GM19240 (cell line): ENCODE results near the gene CACNG3.
"Not testable (repeated sequence)": the region's sequence is repeated elsewhere in the genome, so short reads cannot be mapped to it uniquely, and the experiment has no call there.

ENCODE experiments used
- DNase-seq: peaks from one replicate; pipeline ENCODE4 v3.0.0; 2011; ENCODE audit warnings: low spot score; ENCODE audit not compliant: insufficient read length

The CACNG3 gene

GRCh38 chr16:24255456-24256371, at the start of gene CACNG3:
CACNG3 (plus strand) TSS chr16:24256335; CDS start chr16:24256755, 420 bp downstream.
- DNase-seq, result no peak

GRCh38 chr16:24206926-24207325, 49.2 kb upstream of the CACNG3 start:
- no peak for DNase-seq

DNA sequence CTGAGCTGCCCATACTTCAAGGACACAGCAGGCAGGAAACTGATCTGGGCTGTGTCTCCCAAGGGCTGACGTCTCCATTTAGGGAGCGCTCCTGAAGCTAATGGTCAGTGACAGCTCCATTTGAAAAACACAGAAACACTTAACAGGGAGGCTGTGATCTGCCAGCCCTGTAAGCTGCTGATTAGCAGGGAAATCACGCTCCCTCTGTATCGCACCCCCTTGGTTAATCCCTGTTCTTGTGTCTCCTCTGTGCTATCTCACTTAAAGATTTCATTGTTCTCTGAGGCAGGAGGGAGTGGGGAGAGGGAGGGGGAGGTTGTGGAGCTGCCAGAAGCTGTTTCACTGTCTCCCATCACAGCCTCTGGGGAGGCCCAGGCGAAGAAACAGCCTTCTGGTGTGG, 47.4 kb upstream of the CACNG3 start:
- DNase-seq, result no peak

DNA sequence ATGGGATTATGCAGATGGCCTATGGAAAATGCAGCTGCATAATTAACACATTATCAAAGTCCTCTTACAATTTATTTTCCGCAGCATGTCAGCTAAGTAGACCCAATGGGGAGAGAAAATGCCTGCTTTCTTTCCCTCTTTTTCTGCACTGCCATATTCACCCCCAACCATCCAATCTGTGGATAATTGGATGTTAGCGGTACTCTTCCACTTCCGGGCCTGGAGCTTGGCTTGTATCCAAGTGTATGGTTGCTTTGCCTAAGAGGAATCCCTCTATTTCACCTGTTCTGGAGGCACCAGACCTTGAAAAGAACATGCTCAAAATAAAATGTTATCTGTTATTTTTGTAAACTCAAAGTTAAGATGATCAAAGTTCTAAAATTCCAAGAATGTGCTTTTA, 41.1 kb upstream of the CACNG3 start:
- DNase-seq, result no peak

- no peak for DNase-seq
Observed at GRCh38 chr16:24216961-24217360, 39.2 kb upstream of the CACNG3 start.

DNA sequence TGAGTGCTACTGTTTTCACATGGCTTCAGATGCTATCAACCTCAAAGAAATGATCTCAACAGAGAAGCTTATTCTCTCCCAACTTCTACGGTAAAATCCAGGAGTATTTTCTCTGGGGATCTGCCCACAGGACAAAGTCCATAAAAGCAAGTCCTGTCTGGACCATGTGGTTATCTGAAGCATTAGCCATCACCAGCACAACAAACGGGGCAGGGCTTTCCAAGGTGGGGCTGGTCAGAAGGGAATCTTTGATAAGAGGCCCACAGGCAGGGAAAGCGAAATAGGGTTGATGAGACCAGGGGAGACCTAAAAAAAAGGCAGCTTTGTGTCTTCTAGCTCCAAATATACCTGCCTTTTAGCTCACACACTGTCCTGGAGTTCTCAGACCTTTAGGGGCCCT, 38.7 kb upstream of the CACNG3 start:
- DNase-seq, result no peak

DNA sequence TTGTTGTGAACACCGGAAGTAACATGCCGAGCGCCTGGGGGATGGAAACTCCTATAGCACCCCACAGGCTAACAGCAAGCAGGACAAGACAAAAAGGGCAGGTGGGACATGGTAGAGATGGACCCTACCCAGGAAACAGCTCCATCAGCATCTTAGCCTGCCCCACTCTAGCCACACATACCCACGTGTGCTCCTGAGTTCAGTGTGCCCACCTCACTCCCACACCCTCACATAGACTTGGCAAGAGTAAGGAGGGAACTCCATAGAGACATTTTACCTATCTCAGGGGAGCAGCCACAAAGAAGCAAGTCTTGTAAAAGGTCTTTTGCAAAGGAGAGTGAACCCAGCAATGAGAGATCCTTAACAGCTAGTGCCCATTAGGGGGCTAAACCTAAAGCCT, 37.8 kb upstream of the CACNG3 start:
- DNase-seq, result no peak

DNA sequence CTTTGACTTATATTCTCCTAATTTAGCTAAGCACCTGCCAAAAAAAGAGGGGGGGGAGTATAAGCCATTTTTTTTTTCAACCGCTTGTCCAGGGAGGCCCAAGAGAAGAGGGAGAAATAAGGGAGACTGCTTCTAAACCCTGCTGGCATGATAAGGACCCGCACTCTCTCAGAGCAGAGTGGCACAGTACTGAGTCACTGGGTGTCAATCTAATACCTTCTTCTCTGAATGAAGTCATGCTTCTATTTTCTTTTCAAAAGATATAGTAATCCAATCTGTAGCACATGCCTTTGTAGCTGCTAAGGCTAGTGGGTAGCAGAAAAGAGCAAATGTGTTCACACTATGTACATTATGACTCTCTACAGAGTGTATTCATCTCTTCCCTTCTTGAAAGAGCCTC, 34.9 kb upstream of the CACNG3 start:
- no peak for DNase-seq

GRCh38 chr16:24228514-24228913, 27.6 kb upstream of the CACNG3 start:
- no peak for DNase-seq

DNA sequence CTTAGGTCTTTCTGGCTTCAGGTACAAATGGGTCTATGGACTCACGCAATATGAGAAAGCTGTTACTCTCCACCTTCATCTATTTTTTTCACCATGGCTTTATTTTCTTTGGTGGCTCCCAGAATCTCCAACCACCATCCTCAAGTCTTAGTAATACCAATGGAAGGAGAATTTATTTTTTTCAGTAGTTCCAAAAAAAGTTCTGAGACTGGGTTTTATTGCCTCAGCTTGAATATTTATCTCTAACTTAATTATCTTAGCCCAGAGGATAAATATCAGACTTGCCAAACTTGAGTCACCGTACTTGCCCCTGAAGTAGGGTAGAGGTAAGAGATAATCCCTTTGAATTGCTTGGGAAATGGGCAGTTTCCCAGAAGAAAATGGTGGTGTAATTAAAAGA, 23.2 kb upstream of the CACNG3 start:
- DNase-seq, result no peak

DNA sequence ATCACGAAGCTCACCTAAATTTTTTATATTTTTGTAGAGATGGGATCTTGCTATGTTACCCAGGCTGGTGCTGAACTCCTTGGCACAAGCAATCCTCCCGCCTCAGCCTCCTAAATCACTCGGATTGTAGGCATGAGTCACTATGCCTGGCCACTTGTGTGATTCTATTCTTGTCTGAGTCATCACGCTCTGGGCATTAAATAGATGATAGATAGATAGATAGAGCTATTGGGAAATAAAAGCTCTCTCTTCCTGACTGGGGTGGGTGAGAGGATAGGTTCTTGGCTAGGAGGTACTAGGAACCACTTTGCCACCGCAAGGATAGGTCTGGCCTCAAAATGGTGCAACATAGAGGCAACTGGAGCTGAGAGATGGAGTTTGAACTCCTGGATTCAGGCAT, 21.4 kb upstream of the CACNG3 start:
- no peak for DNase-seq

- no peak for DNase-seq
Observed at GRCh38 chr16:24235806-24236205, 20.3 kb upstream of the CACNG3 start.

DNA sequence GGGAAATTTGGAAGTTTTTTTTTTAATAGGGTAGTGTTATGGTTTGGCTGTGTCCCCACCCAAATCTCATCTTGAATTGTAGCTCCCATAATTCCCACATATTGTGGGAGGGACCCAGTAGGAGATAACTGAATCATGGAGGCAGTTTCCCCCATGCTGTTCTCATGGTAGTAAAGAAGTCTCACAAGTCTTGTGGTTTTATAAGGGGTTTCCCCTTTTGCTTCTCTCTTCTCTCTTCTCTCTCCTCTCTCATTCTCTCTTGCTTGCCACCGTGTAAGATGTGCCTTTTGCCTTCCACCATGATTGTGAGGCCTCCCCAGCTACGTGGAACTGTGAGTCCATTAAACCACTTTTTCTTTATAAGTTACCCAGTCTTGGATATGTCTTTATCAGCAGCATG, 17.3 kb upstream of the CACNG3 start:
- not testable (repeated sequence) for DNase-seq

DNA sequence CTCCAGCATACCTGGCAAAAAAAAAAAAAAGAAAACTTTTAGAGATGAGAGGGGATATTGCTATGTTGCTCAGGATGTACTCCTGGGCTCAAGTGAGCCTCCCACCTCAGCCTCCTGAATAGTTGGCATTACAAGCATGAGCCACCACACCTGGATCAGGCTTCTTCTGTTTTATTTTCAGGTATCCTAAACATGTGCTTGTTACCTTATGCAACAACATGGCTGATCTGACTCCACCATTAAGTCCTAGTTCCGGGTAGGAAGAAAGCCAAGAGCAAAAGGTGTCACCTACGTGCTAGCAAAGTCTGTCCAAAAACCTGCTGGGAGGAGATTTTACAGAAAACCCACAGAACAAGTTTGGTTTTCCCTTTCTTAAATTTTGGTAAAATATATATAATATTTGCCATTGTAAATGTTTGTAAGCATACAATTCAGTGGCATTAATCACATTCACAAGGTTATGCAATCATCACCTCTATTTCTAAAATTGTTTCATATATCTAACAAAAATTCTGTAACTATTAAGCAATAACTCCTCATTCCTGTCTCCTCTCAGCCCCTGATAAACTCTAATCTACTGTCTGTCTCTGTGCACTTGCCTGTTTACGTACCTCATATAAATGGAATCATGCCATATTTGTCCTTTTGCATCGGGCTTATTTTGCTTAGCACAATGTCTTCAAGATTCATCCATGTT, 9.1 kb upstream of the CACNG3 start:
- DNase-seq, result no peak

DNA sequence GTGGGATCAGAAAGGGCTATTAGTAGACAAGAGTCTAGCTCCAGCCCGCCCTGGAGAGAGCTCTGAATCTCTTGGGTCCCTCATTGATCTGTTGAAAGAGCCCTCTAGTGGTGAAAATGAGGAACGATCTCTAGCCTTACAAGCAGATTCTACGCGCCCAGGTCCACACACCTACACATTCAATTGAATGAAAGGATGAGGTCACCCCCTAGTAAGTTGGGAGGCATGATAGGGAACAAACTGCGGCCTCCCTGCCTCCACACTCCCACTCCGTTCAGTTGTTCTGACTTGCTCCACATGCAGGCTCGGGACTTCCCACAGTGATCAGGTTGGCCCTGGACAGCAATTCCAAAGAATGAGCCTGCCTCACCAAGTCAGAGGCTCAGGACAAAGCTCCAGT, 2.9 kb upstream of the CACNG3 start:
- peak; percentile 69 for DNase-seq

DNA sequence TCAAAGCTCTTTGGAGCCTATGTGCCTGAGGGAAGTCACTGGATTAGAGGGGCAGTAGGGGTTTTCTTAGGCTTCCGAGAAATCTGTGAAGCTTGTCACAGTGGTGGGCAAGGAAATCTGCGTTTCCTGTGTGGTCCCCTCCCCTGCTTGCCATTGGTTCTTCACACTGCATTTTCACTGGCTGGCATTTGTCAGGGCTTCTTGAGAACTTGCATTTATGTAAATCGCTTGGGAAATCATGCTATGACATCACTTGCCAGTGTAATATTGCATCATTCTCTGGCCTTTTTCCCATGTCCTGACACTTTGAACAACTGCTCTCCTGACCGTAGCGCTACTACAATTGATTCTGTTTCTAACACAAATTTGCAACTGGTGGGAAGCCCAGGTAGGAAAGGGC, 1.8 kb downstream of the CACNG3 start:
- DNase-seq, result no peak

- no peak for DNase-seq
Observed at GRCh38 chr16:24258791-24259190, 2.7 kb downstream of the CACNG3 start.

DNA sequence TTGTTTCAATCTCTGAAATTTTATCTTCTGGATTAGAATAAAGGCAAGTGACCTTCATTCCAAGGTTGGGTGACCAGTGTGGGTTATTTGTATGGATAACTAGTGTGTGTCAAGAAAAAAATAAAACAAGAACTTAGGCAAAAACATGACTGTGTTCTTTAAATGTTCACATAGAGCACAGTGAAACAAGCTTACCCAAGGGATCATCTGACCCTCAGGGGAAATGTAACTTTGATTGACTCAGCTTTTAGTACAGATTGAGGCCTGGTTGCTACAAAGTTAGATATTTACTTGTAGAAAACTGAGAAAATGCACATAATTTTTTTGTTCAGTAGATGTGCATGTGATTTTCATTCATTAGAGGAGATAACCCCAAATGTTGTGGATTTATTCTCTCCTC, 6.7 kb downstream of the CACNG3 start:
- DNase-seq, result no peak

- DNase-seq, result no peak
Observed at GRCh38 chr16:24270721-24271442, 14.7 kb downstream of the CACNG3 start.

DNA sequence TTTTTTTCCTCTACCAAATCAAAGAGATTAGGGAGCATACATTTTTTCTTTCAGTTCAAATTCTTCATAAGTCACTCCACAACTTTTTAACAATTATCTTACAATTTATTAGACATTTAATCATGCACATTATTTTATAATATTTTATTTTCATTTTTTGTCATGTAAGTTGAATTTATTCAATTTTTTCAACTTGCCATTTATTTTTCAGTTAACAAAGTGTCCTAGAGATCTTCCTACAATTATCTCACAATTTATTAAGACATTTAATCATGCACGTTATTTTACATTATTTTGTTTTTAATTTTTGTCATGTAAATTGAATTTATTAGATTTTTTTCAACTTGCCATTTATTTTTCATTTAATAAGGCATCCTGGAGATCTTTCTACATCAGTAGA, 16.2 kb downstream of the CACNG3 start:
- no peak for DNase-seq

DNA sequence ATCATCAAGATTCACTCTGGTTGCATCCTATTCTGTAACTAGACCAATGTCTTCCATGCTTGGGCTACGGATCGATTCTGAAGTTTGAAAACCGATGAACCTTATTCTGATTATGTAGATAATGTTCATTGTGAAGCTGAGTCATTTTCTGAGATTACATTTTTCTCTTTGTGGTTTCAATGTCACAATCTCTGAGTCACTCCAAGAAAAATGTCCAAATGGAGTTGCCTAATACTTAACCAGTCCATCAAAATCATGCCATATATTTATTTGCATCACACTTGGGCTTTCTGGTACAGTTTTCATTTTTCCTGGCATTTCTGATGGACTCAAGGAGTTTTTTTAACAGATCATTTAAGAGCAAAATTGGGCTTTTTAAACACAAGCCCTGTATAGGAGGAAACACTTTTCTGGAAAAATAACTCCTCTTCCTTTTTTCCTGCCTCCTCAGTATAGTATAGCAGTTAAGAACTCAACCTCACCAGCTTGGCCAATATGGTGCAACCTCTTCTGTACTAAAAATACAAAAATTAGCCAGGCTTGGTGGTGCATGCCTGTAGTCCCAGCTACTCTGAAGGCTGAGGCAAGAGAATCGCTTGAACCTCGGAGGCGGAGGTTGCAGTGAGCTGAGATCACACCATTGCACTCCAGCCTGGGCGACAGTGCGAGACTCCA, 17.5 kb downstream of the CACNG3 start:
- DNase-seq, result no peak

GRCh38 chr16:24275413-24275812, 19.3 kb downstream of the CACNG3 start:
- DNase-seq, result no peak
